HG02970 (cell line): ENCODE results near the gene TCL1B.
A peak's percentile ranks its signal among the peaks of the same experiment; 100 is the strongest.

Experiments used
- ATAC-seq: cut with Tn5 transposase; IDR thresholded peaks from one replicate; pipeline ENCODE4 v1.9.1; 2021; ENCODE audit warnings: mild to moderate bottlenecking, moderate library complexity, moderate number of reproducible peaks; ENCODE audit not compliant: unreplicated experiment, low FRiP score

Gene TCL1B, protein sequence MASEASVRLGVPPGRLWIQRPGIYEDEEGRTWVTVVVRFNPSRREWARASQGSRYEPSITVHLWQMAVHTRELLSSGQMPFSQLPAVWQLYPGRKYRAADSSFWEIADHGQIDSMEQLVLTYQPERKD

DNA sequence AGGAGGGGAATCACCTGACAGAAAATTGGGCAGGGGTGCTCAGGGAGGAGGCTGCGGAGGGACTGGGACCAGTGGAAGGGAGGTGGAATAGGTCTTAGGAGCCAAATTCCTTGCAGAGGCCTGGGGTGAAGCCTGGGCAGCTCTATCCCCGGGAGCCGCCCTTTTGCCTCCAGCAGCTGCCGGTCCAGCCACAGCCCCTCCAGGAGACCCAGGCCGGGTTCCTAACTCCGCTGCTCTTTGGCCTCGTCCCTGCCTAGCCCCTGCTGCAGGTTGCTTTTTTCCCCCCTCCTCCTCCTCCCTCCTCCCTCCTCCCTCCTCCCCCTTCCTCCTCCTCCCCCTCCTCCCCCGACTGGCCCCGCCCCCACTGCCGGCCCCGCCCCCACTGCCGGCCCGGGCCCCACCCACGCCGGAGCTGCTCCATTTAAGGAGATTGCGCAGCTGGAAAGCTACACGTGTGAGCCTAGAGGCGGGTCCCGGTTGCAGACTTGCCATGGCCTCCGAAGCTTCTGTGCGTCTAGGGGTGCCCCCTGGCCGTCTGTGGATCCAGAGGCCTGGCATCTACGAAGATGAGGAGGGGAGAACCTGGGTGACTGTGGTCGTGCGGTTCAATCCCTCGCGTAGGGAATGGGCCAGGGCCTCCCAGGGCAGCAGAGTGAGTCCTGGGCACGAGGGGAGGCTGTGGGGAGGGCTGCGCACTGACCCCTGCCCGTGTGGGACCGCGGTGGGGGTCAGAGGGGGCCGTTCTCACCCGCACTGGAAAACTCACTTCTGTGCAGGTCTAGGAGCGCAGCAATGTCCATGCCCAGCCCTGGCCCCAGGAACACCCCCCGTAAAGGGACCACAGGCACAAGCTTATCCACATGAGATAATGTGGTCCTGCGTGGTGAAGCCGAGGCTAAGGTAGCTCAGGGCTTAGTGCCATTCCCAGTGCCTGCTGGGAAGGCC lies at the start of gene TCL1B:
Gene TCL1B, plus strand, starts transcription at position 449 of the 945 bp plus-strand sequence. Its CDS starts 42 bp downstream, at position 491.
- no peak for ATAC-seq

DNA sequence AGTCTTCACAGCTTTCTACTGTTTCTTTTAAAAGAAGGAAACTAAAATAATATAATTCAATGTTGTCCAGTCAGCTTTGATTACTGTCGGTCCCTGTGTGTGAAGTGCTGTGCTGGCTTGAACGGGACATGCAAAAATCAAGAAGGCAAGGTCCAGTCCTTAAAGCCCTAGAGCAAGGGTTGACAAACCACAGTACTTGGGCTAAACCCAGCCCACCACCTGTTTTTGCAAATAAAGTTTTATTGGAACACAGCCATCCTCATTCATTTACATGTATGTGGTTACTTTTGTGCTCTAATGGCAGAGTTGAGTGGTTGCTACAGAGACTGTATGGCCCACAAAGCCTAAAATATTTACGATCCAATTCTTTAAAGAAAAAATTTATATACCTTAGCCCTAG lies 41.2 kb upstream of the TCL1B start:
- no peak for ATAC-seq

DNA sequence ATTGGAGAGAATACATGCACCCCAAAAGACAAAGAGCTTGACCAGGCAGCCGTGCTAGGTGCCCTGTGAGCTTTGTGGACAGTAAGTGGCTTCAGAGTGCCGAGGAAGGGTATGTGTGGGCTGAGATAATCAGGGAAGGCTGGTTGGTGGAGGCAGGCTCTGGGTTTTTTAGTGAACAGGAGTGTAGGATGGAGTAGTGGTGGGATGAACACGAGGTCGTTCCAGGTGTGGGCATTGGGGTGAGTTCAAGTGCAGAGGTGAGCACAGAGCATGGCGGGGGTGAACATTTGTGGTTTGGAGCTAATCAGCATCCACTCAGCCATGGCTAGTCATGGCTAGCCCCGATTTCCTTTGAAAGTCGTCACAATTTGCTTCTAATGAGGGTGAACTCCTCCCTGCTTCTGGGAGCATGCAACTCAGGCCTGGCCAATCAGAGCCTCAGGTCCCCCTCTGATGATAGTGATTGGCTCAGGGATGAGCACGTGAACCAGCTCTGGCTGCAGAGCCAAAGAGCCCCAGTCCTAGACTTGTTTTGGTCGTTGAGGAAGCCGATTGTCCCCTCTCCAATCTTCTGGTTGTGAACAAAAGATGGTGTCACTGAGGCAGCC lies 40.7 kb upstream of the TCL1B start:
- no peak for ATAC-seq

DNA sequence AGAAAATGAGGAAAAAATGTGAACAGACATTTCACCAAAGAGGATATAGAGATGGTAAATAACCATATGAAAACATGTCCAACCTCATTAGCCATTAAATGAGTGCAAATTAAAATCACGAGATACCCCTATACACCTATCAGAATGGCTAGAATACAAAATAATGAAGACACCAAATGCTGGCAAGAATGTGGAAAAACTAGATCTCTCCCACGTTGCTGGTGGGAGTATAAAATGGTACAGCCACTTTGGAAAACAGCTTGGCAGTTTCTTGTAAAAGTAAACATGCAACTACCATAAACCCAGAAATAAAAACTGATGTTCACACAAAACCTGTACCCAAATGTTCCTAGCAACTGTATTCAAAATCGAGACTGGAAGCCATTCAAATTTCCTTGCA lies 38.3 kb upstream of the TCL1B start:
- no peak for ATAC-seq

DNA sequence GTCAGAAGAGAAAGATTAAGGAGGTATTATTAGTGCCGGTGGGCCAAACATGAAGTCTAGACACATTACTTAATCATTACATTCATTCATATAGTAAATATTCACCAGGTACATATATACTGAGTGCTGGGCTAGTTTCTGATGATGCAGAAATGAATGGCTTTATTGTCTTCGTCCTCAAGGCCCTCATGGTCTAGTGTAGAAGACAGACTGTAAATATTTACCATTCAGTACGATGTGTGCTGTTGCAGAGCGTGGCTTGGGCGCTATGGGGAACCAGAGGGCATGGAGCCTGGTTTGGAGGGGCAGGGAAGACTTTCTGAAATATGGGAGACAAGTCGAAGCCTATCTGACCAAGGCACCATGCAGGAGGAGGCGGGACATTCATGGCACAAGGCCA lies 37.0 kb upstream of the TCL1B start:
- no peak for ATAC-seq

DNA sequence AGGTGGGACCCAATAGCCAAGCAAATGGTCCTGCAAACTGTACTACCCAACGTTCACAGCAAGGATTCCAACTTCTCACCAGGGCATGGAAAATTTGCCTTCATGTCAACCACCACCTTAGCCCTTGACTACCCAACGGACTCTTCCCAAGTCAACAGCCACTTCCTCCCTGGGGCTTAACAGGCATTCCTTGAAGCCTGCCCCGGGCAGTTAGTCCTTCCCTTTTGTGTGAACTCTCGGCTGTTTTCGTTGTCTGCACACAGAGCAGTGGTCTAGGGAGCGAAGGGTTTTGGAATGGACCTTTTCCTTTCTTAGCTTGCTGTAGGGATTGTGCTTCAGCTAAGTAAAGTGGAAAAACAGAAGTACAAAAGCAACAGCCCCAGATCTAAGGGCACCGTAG lies 35.2 kb upstream of the TCL1B start:
- no peak for ATAC-seq

DNA sequence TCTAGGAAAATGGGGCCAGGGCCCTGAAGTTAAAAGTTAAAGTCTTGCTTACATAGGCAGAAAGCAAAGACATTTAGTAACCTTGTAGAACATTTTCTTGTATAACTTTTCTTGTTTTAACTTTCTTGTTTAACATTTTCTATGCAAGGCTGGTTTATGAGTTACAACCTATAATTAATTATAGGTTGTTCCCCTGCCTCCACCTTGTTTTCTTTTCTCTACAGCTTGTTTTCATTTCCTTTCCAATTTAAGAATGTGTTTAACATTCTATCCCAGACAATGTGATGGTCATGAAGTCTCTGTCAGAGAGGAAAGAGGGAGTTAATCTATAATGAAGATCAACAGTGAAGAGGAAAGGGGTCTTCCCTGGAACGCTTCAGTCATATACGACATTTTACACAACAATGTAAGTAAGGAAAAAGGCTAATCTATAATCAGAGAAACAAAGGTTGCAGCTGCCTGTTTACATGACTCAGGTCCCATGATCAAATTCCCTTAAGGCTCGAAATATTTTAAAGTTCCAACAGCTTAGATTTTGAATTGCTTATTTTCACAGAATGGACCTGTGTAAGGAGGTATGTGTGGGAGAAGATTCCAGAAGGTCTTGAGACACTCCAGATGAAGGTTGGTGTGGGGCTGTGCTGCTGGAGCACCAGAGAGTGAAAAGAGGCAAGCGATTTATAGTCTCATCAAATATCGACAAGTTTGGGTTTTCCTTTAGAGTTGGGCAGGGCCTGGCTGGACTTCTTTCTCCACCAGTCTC lies 34.2 kb upstream of the TCL1B start:
- ATAC-seq = no peak

DNA sequence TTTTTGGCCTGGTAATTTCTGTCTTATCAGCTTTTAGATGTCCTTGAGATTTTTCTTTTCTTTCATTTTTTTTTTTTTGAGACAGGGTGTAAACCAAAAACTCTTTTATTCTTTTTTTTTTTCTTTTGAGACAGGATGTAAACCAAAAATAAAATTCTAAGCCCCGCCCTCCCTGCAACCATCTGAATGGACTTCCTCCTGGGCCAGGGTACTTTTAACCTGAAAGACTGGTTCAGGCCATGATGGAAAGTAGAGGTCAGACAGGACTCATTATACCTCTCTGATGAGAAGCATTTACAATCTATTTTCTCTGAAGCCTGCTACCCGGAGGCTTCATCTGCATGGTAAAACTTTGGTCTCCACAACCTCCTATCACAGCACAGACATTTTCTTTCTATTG lies 33.5 kb upstream of the TCL1B start:
- ATAC-seq = no peak

DNA sequence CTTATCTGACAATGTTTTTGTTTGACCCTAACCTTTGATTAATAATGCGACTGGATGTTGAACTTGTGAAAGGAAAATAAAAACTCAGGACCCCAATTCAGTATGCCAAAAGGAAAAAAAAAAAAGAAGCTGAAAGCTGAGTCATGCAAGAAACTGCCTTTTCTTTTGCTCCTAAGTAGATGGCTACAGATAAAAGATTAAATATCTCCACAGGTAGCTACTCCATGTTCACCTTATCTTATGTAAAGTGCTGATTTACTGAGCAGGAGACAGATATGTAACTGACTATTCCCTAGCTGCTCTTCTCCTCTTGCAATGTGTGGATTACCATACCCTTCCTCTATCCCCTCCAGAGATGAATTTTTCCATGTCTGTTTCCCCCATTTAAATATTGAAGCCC lies 30.8 kb upstream of the TCL1B start:
- no peak for ATAC-seq

DNA sequence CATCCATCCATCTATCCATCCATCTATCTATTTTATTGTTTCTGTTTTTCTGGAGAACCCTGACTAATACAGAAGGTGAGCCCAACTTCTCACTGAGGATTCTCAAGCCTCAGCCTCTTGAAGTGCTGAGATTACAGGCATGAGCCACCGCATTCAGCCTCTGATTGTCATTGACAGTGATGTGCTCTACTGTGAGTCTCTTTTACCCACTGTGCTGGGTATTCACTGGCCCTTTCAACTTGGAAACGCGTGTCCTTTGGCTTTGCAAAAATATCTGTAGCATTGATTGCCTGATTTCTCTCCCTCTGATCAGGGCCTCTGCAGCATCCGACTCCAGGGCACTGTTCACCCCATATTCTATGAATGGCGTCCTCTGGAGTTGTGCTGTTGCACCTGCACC lies 29.6 kb upstream of the TCL1B start:
- no peak for ATAC-seq

DNA sequence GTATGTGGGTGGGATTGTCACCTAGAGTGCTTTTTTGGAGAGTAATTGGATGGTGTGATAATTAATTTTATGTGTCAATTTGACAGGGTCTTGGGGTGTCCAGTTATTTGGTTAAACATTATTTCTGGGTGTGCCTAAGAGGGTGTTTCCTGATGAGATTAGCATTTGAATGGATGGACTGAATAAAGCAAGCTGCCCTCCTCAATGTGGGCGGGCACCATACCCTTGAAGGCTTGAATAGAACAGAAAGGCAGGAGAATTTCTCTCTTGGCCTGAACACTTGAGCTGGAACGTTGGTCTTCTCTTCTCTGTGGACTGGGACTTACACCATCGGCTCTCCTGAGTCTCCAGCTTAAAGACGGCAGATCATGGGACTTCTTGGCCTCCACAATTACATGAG lies 28.8 kb upstream of the TCL1B start:
- no peak for ATAC-seq

DNA sequence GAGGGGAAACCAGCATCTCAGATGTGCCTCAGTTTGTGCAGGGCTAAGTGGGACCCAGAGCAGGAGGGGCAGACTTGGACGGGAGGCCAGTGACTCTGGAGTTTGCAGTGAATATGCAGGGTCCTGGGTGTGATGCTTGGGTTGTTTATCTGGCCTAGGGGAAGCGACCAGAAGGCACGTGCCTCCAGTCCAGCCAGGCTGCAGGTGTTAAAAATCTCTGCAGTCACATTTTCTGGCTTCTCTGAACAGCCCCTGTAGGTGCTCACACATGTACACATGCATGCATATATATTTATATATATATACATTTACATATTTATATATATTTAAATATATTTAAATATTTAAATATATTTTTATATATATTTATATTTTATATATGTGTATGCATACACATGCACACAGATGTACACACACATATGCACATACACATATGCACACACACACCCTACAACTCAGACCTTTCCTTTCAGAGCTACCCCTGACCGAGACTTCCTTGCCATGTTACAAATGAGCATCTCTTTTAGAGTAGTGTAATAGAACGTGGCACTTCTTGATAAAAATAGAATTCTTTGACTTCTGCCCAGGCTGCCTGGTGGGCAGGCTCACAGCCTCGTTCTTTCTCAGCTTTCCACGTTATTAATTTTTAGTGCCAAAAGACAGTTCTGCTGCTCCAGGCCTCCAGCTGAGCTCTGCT lies 26.8 kb upstream of the TCL1B start:
- no peak for ATAC-seq

DNA sequence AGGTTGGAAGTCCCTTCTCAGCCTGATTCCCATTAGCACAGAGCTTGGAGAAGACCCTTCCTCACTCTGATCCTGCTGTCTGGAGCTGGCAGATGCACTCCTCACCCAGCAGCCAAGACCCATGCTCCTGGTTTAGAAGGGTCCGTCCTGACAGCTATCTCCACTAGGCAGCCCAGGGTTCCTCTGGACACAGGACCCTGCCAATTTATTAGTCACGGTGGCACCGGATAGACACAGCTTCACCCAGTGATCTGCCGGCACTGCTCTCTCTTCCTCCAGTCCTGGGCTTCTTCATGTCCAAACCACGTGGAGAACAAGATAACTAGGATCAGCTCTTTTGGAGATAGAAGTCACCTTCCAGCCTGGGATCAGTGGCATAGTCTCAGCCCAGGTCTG lies 26.2 kb upstream of the TCL1B start:
- ATAC-seq = no peak

DNA sequence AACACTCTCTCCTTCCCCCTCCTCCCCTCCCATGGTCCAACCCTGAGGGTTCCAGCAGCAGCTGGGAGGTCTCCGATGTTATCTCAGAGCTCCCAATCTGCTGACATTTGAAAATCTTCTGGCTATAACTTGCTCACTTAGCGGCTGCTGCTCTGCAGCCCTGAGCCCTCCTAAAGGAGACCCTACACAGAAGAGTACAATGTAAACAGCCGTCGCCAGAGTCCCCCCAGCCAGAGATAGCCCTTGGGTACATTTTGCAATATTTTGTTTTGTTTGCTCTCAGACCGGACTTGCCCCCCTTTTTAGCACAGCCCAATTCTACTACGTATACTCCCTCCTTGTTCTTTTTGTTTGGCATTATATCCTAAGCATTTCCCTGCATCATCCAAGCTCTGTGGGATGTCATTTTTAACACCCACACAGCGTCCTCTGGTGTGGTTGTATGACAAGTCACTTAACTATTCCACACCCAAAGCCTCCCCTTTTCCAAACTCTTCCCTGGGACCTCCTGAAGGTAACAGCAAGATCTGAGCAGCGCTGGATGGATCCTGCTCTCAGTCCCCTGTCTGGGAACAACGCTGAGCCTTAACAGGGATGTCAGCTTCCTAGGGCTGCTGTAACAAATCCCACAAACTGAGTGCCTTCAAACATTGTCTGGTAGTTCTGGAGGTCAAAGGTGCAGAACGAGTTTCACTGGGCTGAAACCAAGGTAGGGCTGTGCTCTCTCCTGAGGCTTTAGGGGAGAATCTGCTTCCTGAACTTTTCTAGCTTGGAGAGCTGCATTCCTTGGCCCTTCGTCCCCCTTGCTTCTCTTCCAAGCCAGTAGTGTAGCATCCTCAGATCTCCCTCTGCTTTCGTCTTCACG lies 25.3 kb upstream of the TCL1B start:
- no peak for ATAC-seq

DNA sequence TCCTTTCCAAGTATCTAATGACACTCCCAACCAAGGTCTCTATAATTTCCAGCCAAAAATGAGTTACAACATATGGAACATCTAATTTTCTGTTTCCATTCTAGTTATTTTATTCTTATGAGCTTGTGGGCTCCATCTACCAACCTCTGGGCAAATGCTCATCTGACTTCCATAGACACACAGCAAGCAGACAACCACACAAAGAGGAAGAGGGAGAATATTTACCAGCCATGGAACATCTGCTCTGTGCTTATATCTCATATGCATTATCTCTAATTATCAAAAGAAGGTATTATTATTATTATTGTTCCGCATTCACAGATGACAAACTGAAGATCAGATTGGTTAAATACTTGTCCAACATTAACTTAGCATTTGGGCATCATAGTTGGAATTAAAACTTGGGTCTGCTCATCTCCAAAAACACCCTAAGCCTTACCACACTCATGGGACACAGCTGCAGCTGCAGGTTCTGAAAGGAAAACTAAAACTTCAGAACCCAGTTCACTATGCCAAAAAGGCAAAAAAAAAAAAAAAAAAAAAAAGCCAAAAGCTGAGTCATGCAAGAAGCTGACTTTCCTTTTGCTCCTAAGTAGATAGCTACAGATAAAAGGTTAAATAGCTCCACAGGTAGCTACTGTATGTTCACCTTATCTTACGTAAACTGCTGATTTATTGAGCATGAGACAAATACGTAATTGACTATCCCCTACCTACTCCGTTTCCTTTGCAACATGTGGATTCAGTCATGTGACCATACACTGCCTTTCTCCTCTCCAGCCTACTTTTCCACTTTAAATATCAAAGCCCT lies 23.6 kb upstream of the TCL1B start:
- ATAC-seq = peak; percentile 32

DNA sequence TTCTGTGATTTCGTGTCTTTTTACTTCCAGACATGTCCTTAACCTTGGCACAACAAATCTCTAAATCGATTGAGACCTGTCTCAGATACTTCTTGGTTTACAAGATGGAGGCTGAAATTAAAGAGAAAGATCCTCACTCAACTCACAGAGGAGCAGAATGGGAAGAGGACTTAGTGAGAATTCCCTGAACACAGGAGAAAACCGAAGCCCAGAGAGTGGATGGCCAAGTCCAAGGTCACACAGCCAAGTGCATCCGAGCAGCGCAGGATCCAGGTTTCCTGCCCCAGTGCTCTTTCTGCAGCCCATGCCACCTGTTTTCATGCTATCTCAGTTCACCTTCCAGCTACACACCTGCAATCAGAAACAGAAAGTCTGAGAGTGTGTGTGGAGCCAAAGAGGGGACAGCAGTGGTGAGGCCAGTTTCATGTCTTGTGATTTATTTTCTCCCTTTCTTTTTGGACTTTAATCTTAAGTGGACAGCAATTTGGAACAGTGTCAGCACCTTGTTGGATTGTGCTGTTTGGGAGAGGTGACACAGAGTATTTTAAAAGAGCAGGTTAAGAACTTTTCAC lies 22.9 kb upstream of the TCL1B start:
- peak; percentile 26 for ATAC-seq

DNA sequence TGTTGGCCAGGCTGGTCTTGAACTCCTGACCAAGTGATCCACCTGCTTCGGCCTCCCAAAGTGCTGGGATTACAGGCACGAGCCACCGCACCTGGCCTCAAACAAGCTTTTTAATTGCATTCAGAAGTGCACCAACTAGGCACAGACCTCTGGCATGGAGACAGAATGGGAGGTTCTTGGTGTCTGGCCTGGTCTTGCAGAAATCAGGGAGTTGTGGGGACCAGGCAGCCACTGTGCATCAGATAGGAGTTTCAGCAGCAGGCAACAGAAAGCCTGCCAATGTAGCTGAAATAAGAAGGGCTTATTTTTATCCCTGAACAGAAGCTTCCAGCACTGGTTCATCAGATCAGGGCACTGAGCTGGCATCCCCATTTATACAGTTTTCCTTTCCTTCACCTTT lies 22.2 kb upstream of the TCL1B start:
- no peak for ATAC-seq

DNA sequence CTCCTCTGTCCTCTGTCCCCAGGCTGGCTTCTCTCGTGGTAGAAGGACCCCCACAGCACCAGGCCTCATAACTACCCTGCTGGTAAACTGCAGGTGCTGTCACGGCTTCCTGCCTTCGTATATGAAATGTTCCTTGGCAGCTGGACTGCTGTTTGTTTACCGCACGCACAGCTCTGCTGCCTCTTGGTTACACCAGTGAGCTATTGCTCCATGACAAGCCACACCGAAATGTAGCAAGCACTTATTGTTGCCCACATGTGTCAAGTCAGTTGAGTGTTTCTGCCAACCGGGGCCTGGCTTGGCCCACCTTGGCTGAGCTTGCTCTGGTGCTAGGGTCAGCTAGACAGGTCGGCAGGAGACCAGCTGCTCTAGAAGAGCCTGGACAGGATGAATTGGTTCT lies 21.7 kb upstream of the TCL1B start:
- no peak for ATAC-seq
